Measurements from ENCODE around the gene CLIC1.

The CLIC1 gene

GRCh38 chr6:31719001-31719400 is 17.3 kb downstream of the CLIC1 start:
- no peak overlapping the region for H3K4me2 ChIP-seq
- no peak overlapping the region for H2AFZ ChIP-seq (ENCODE audit: low read depth)
- H3K27ac ChIP-seq: no peak overlapping the region

GRCh38 chr6:31718265-31718664 is 18.1 kb downstream of the CLIC1 start:
- no peak for TF ChIP-seq CTCF (conservative IDR thresholded peaks at IDR 0.05; ENCODE audit: low read depth, low read length)
- no peak overlapping the region for H3K4me2 ChIP-seq

More at GRCh38 chr6:31719001-31719400, 17.3 kb downstream of the CLIC1 start:
- Histone ChIP-seq H3K36me3 (ENCODE audit: insufficient read depth) (no peaks in the 10 kb centered on the region), H4K20me1 (ENCODE audit: insufficient read depth) (no peaks in the 10 kb centered on the region), H3K4me1 (ENCODE audit: low read depth, poor library complexity, severe bottlenecking) (no peaks in the 10 kb centered on the region), H3K9ac (no peak overlapping the region), H3K4me3 (IDR thresholded peaks at IDR 0.05; ENCODE audit: insufficient read depth, low read depth, low read length) (no peak overlapping the region), H3K79me2 (ENCODE audit: insufficient read depth, low read depth) (no peaks in the 10 kb centered on the region), H3K27me3 (ENCODE audit: insufficient read depth, low read depth) (no peaks in the 10 kb centered on the region; the same call in 1 of the 2 replicates)
- TF ChIP-seq CTCF (conservative IDR thresholded peaks at IDR 0.05; ENCODE audit: low read depth, low read length): no peak

GRCh38 chr6:31717499-31718222 is 18.7 kb downstream of the CLIC1 start:
- H4K20me1 ChIP-seq (ENCODE audit: insufficient read depth): no peaks in the 10 kb centered on the region
- no peak overlapping the region for H3K4me2 ChIP-seq
- H3K79me2 ChIP-seq (ENCODE audit: insufficient read depth, low read depth): no peaks in the 10 kb centered on the region
- no peaks in the 10 kb centered on the region; the same call in 1 of the 2 replicates for H3K27me3 ChIP-seq (ENCODE audit: insufficient read depth, low read depth)
- no peak overlapping the region for H3K4me3 ChIP-seq (IDR thresholded peaks at IDR 0.05; ENCODE audit: insufficient read depth, low read depth, low read length)
- no peak overlapping the region for H2AFZ ChIP-seq (ENCODE audit: low read depth)
- no peak overlapping the region for H3K27ac ChIP-seq
- no peak overlapping the region for H3K9ac ChIP-seq
- TF ChIP-seq CTCF (conservative IDR thresholded peaks at IDR 0.05; ENCODE audit: low read depth, low read length): no peak
- no peaks in the 10 kb centered on the region for H3K36me3 ChIP-seq (ENCODE audit: insufficient read depth)
- H3K4me1 ChIP-seq (ENCODE audit: low read depth, poor library complexity, severe bottlenecking): no peaks in the 10 kb centered on the region

More at GRCh38 chr6:31718265-31718664, 18.1 kb downstream of the CLIC1 start:
- no peak overlapping the region for H3K9ac ChIP-seq
- H2AFZ ChIP-seq (ENCODE audit: low read depth): no peak overlapping the region
- H3K4me1 ChIP-seq (ENCODE audit: low read depth, poor library complexity, severe bottlenecking): no peaks in the 10 kb centered on the region
- H3K36me3 ChIP-seq (ENCODE audit: insufficient read depth): no peaks in the 10 kb centered on the region
- H4K20me1 ChIP-seq (ENCODE audit: insufficient read depth): no peaks in the 10 kb centered on the region
- H3K27me3 ChIP-seq (ENCODE audit: insufficient read depth, low read depth): no peaks in the 10 kb centered on the region; the same call in 1 of the 2 replicates
- H3K79me2 ChIP-seq (ENCODE audit: insufficient read depth, low read depth): no peaks in the 10 kb centered on the region
- no peak overlapping the region for H3K4me3 ChIP-seq (IDR thresholded peaks at IDR 0.05; ENCODE audit: insufficient read depth, low read depth, low read length)
- H3K27ac ChIP-seq: no peak overlapping the region

- Histone ChIP-seq H3K4me1 (ENCODE audit: low read depth, poor library complexity, severe bottlenecking) (peaks cover 6% of the 10 kb centered on the region), H3K9ac (no peak within 1 kb of the TSS), H3K4me3 (IDR thresholded peaks at IDR 0.05; ENCODE audit: insufficient read depth, low read depth, low read length) (no peak within 1 kb of the TSS), H3K4me2 (no peak within 1 kb of the TSS), H3K27me3 (ENCODE audit: insufficient read depth, low read depth) (no peaks in the 10 kb centered on the region), H4K20me1 (ENCODE audit: insufficient read depth) (no peaks in the 10 kb centered on the region), H3K36me3 (ENCODE audit: insufficient read depth) (no peaks in the 10 kb centered on the region), H3K79me2 (ENCODE audit: insufficient read depth, low read depth) (no peaks in the 10 kb centered on the region), H3K27ac (no peak within 1 kb of the TSS), H2AFZ (ENCODE audit: low read depth) (no peak within 1 kb of the TSS)
- no peak for TF ChIP-seq CTCF (conservative IDR thresholded peaks at IDR 0.05; ENCODE audit: low read depth, low read length)
These were observed 21.0 kb downstream of the CLIC1 start, which contains the start of gene LY6G6D for GRCh38 chr6:31715022-31715958. Gene LY6G6D, plus strand, starts transcription at chr6:31715348. Its CDS starts 8 bp downstream, at chr6:31715356.
